Mesenchymal stem cell (in vitro differentiated cells and primary cell): ENCODE data around the gene HOXD4.

Experiments used
- DNase-seq: peaks from one replicate; pipeline ENCODE4 v3.0.0-alpha.2; 2013
- H2AFZ ChIP-seq: one replicate; pipeline ENCODE4 v1.6.1; 2013; ENCODE audit warnings: low read depth, mild to moderate bottlenecking, control low read depth, inconsistent platforms, low read length, moderate library complexity
- H2AK5ac ChIP-seq: 2 replicates; pipeline ENCODE4 v1.6.1; 2013; ENCODE audit warnings: low read length, moderate library complexity, mild to moderate bottlenecking, inconsistent platforms; ENCODE audit not compliant: severe bottlenecking
- H2BK120ac ChIP-seq: one replicate; pipeline ENCODE4 v1.6.1; 2013; ENCODE audit warnings: low read depth, mild to moderate bottlenecking, inconsistent platforms, low read length, moderate library complexity
- H2BK12ac ChIP-seq, 2 experiments: one replicate each; pipeline ENCODE4 v1.6.1; 2013; ENCODE audit warnings: inconsistent platforms in 2 of 2, low read length in 2 of 2, mild to moderate bottlenecking in 2 of 2, moderate library complexity in 2 of 2, control low read depth in 1 of 2
- H2BK15ac ChIP-seq: one replicate; pipeline ENCODE4 v1.6.1; 2013; ENCODE audit warnings: mild to moderate bottlenecking, low read depth, inconsistent platforms; ENCODE audit not compliant: poor library complexity, severe bottlenecking
- H2BK5ac ChIP-seq: 2 replicates; pipeline ENCODE4 v1.6.1; 2013; ENCODE audit warnings: low read depth, mild to moderate bottlenecking, low read length, control low read depth, inconsistent platforms; ENCODE audit not compliant: poor library complexity, severe bottlenecking
- H3K14ac ChIP-seq, 2 experiments: one replicate each; pipeline ENCODE4 v1.6.1; 2013; ENCODE audit warnings: inconsistent platforms in 2 of 2, low read length in 2 of 2, control low read depth in 1 of 2, mild to moderate bottlenecking in 1 of 2, moderate library complexity in 1 of 2
- H3K18ac ChIP-seq, 2 experiments: one replicate each; pipeline ENCODE4 v1.6.1; 2013; ENCODE audit warnings: inconsistent platforms in 2 of 2, low read length in 2 of 2, control low read depth in 1 of 2, low read depth in 1 of 2, mild to moderate bottlenecking in 1 of 2
- H3K23ac ChIP-seq, 2 experiments: one replicate each; pipeline ENCODE4 v1.6.1; 2013; ENCODE audit warnings: inconsistent platforms in 2 of 2, low read length in 2 of 2, mild to moderate bottlenecking in 2 of 2, moderate library complexity in 2 of 2, control low read depth in 1 of 2
- H3K27ac ChIP-seq: 2 replicates; pipeline ENCODE4 v1.5.1; 2013; ENCODE audit warnings: mild to moderate bottlenecking, moderate library complexity, low read length, control low read depth, inconsistent platforms; ENCODE audit not compliant: poor library complexity, severe bottlenecking
- H3K27me3 ChIP-seq, 2 experiments: 2 replicates each; pipeline versions ENCODE4 v1.6.1 to v1.7.0; 2013; ENCODE audit warnings: low read length in 2 of 2, mild to moderate bottlenecking in 2 of 2, moderate library complexity in 2 of 2, control low read depth in 1 of 2, inconsistent platforms in 1 of 2; ENCODE audit not compliant: control insufficient read depth in 1 of 2, insufficient read depth in 1 of 2
- H3K36me3 ChIP-seq, 2 experiments: 2 replicates each; pipeline versions ENCODE4 v1.6.1 to v1.7.0; 2013; ENCODE audit warnings: low read length in 2 of 2, control low read depth in 1 of 2, inconsistent platforms in 1 of 2, low read depth in 1 of 2, mild to moderate bottlenecking in 1 of 2; ENCODE audit not compliant: insufficient read depth in 2 of 2, control insufficient read depth in 1 of 2
- H3K4ac ChIP-seq, 2 experiments: one replicate each; pipeline ENCODE4 v1.6.1; 2013; ENCODE audit warnings: inconsistent platforms in 2 of 2, low read length in 2 of 2, mild to moderate bottlenecking in 2 of 2, moderate library complexity in 2 of 2, control low read depth in 1 of 2, low read depth in 1 of 2
- H3K4me1 ChIP-seq: 2 replicates; pipeline ENCODE4 v1.6.1; 2013; ENCODE audit warnings: low read depth, low read length, control low read depth; ENCODE audit not compliant: control insufficient read depth, insufficient read depth
- H3K4me2 ChIP-seq: 2 replicates; pipeline ENCODE4 v1.6.1; 2013; ENCODE audit warnings: low read length, mild to moderate bottlenecking, inconsistent platforms; ENCODE audit not compliant: poor library complexity, severe bottlenecking
- H3K4me3 ChIP-seq, 2 experiments: 2 replicates each; pipeline versions ENCODE4 v1.5.1 to v1.7.0; 2013; ENCODE audit warnings: low read length in 2 of 2, mild to moderate bottlenecking in 2 of 2, control low read depth in 1 of 2, low read depth in 1 of 2; ENCODE audit not compliant: insufficient read depth in 1 of 2
- H3K79me1 ChIP-seq: replicated peaks from 2 replicates; pipeline ENCODE4 v1.6.1; 2013; ENCODE audit warnings: mild to moderate bottlenecking, control low read depth, low read length, inconsistent platforms; ENCODE audit not compliant: poor library complexity, severe bottlenecking
- H3K9ac ChIP-seq: 2 replicates; pipeline ENCODE4 v1.7.0; 2013; ENCODE audit warnings: mild to moderate bottlenecking, low read length, moderate library complexity
- H3K9me3 ChIP-seq: 2 replicates; pipeline ENCODE4 v1.7.0; 2013; ENCODE audit warnings: mild to moderate bottlenecking, low read length; ENCODE audit not compliant: control insufficient read depth
- H4K8ac ChIP-seq: one replicate; pipeline ENCODE4 v1.6.1; 2013; ENCODE audit warnings: inconsistent platforms, mild to moderate bottlenecking, low read length, moderate library complexity
- H4K91ac ChIP-seq: one replicate; pipeline ENCODE4 v1.6.1; 2013; ENCODE audit warnings: mild to moderate bottlenecking, low read length, inconsistent platforms
- WGBS: methylation state at CpG from one replicate; pipeline ENCODE4 v1.1.7; 2013; ENCODE audit warnings: mixed read lengths; 5-methylcytosine and 5-hydroxymethylcytosine counted together

The HOXD4 gene

GRCh38 chr2:176184749-176185148 lies 33.4 kb downstream of the HOXD4 start:
- Histone ChIP-seq H2BK15ac (no peak overlapping the region), H3K27ac (no peak overlapping the region), H2AK5ac (no peak overlapping the region), H2AFZ (no peak overlapping the region), H4K91ac (no peak overlapping the region), H3K36me3 (peaks cover 0 to 2% of the 10 kb centered on the region in 2 experiments), H3K79me1 (no peaks in the 10 kb centered on the region), H3K14ac (no peak overlapping the region), H3K18ac (no peak overlapping the region), H3K9me3 (no peaks in the 10 kb centered on the region), H3K4me2 (no peak overlapping the region), H3K23ac (no peak overlapping the region), H3K4me1 (peaks cover 15% of the 10 kb centered on the region), H3K27me3 (peaks cover 22 to 75% of the 10 kb centered on the region in 2 experiments), H3K4me3 (no peak overlapping the region), H3K9ac (no peak overlapping the region), H2BK120ac (no peak overlapping the region), H2BK5ac (no peak overlapping the region), H2BK12ac (no peak overlapping the region), H3K4ac (no peak overlapping the region), H4K8ac (no peak overlapping the region)
- 20% methylated on average over 1 of the region's 2 CpGs for WGBS
- no peak for DNase-seq

GRCh38 chr2:176186024-176186423 lies 34.7 kb downstream of the HOXD4 start:
- peaks cover 0 to 2% of the 10 kb centered on the region in 2 experiments for H3K36me3 ChIP-seq
- H4K8ac ChIP-seq = no peak overlapping the region
- H2BK15ac ChIP-seq = no peak overlapping the region
- peaks cover 16% of the 10 kb centered on the region for H3K4me1 ChIP-seq
- no peaks in the 10 kb centered on the region for H3K79me1 ChIP-seq
- no peak overlapping the region for H2BK12ac ChIP-seq
- peaks cover 22 to 74% of the 10 kb centered on the region in 2 experiments for H3K27me3 ChIP-seq
- H3K14ac ChIP-seq = no peak overlapping the region
- H3K4me3 ChIP-seq = no peak overlapping the region
- no peak overlapping the region for H3K4me2 ChIP-seq
- H3K4ac ChIP-seq = no peak overlapping the region
- H2BK120ac ChIP-seq = no peak overlapping the region
- H3K23ac ChIP-seq = no peak overlapping the region
- H2BK5ac ChIP-seq = no peak overlapping the region
- no peak overlapping the region for H4K91ac ChIP-seq
- H2AFZ ChIP-seq = no peak overlapping the region
- H3K9ac ChIP-seq = no peak overlapping the region
- H3K18ac ChIP-seq = no peak overlapping the region
- 84% methylated on average over 2 of the region's 2 CpGs for WGBS
- H3K9me3 ChIP-seq = no peaks in the 10 kb centered on the region
- DNase-seq = no peak
- no peak overlapping the region for H2AK5ac ChIP-seq
- no peak overlapping the region for H3K27ac ChIP-seq

GRCh38 chr2:176187200-176187898 lies 36.0 kb downstream of the HOXD4 start:
- H3K27me3 ChIP-seq = peaks cover 34 to 79% of the 10 kb centered on the region in 2 experiments
- no peak overlapping the region for H2BK12ac ChIP-seq

GRCh38 chr2:176187899-176188773 lies 36.8 kb downstream of the HOXD4 start, which contains the start of gene HOXD1:
Gene HOXD1 (plus strand): TSS chr2:176188668. CDS start chr2:176188802, 134 bp downstream.
- Histone ChIP-seq H4K8ac (no peak within 1 kb of the TSS), H3K4me3 (peak within 1 kb of the TSS; percentile 57 to 87), H2BK15ac (peak within 1 kb of the TSS; percentile 62), H3K36me3 (peaks cover 0 to 2% of the 10 kb centered on the region in 2 experiments), H2BK5ac (no peak within 1 kb of the TSS), H3K14ac (peak within 1 kb of the TSS in 1 of 2 experiments; percentile 51), H3K9me3 (no peaks in the 10 kb centered on the region), H3K27ac (no peak within 1 kb of the TSS), H2AFZ (peak within 1 kb of the TSS; percentile 67), H4K91ac (peak within 1 kb of the TSS; percentile 66), H3K23ac (peak within 1 kb of the TSS in 1 of 2 experiments; percentile 77), H3K4me2 (peak within 1 kb of the TSS; percentile 94), H3K79me1 (no peaks in the 10 kb centered on the region), H3K4ac (no peak within 1 kb of the TSS), H3K4me1 (peaks cover 16% of the 10 kb centered on the region), H3K18ac (no peak within 1 kb of the TSS), H2BK120ac (no peak within 1 kb of the TSS), H3K9ac (peak within 1 kb of the TSS; percentile 80), H2AK5ac (no peak within 1 kb of the TSS), H2BK12ac (no peak within 1 kb of the TSS), H3K27me3 (peaks cover 42 to 75% of the 10 kb centered on the region in 2 experiments)
- no peak for DNase-seq
- WGBS = 3% methylated on average over 56 of the region's 68 CpGs

More at GRCh38 chr2:176187200-176187898, 36.0 kb downstream of the HOXD4 start:
- Histone ChIP-seq H3K4me3 (peak overlapping the region in 1 of 2 experiments; percentile 87), H2BK5ac (no peak overlapping the region), H3K27ac (no peak overlapping the region), H3K18ac (no peak overlapping the region), H3K4me2 (peak overlapping the region; percentile 94), H3K14ac (no peak overlapping the region), H2BK15ac (no peak overlapping the region), H3K36me3 (peaks cover 0 to 2% of the 10 kb centered on the region in 2 experiments), H4K8ac (no peak overlapping the region), H3K9ac (peak overlapping the region; percentile 80), H4K91ac (no peak overlapping the region), H3K4ac (no peak overlapping the region), H2AFZ (no peak overlapping the region), H3K79me1 (no peaks in the 10 kb centered on the region), H3K9me3 (no peaks in the 10 kb centered on the region), H3K4me1 (peaks cover 16% of the 10 kb centered on the region), H2BK120ac (no peak overlapping the region), H2AK5ac (no peak overlapping the region), H3K23ac (no peak overlapping the region)
- 6% methylated on average over 11 of the region's 13 CpGs for WGBS
- DNase-seq = no peak
